OCI-LY1 (cell line): ENCODE measurements around the gene KY.

Experiments
- EZH2 ChIP-seq: fragments of 200-600 bp; sonication (generic), shearing (Covaris generic); IDR thresholded peaks from 2 replicates; pipeline ENCODE4 v1.8.0; 2017; ENCODE audit warnings: borderline replicate concordance, mixed run types, mild to moderate bottlenecking, antibody characterized with exemption, low read length, moderate library complexity, mixed read lengths
- TF ChIP-seq, protein P1 (sequence below): fragments of 200-600 bp; sonication (generic), shearing (Covaris generic); IDR thresholded peaks from 2 replicates; pipeline ENCODE4 v1.5.1; 2017; ENCODE audit warnings: mild to moderate bottlenecking, antibody characterized with exemption, low read length, moderate library complexity, mixed read lengths

DNA sequence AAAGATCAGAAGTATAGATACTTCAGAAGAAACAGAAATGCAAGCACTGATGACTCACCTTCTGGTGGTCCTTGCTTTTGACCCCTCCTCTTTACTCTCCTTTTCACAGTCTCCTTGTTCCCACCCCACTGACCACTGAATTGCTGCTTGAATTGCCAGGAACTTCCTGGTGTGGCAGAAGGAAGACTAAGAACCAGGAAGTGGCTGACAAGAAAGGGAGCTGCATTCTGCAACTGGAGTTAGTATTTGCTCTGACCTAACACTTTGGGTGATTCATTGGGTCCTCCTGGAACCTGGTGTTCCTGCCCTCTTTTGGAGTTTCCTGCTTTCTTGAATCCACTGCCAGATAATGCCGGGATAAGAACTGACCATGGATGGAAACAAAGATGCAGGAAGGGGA, 23.0 kb downstream of the KY start:
- TF ChIP-seq EZH2, result no peak
- TF ChIP-seq, protein P1, sequence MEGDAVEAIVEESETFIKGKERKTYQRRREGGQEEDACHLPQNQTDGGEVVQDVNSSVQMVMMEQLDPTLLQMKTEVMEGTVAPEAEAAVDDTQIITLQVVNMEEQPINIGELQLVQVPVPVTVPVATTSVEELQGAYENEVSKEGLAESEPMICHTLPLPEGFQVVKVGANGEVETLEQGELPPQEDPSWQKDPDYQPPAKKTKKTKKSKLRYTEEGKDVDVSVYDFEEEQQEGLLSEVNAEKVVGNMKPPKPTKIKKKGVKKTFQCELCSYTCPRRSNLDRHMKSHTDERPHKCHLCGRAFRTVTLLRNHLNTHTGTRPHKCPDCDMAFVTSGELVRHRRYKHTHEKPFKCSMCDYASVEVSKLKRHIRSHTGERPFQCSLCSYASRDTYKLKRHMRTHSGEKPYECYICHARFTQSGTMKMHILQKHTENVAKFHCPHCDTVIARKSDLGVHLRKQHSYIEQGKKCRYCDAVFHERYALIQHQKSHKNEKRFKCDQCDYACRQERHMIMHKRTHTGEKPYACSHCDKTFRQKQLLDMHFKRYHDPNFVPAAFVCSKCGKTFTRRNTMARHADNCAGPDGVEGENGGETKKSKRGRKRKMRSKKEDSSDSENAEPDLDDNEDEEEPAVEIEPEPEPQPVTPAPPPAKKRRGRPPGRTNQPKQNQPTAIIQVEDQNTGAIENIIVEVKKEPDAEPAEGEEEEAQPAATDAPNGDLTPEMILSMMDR, result no peak
